HG03196 (cell line): Measurements from ENCODE around the gene RBP5.

Experiments
- ATAC-seq: cut with Tn5 transposase; IDR thresholded peaks from one replicate; pipeline ENCODE4 v1.9.1; 2021; ENCODE audit not compliant: unreplicated experiment

Gene RBP5

DNA sequence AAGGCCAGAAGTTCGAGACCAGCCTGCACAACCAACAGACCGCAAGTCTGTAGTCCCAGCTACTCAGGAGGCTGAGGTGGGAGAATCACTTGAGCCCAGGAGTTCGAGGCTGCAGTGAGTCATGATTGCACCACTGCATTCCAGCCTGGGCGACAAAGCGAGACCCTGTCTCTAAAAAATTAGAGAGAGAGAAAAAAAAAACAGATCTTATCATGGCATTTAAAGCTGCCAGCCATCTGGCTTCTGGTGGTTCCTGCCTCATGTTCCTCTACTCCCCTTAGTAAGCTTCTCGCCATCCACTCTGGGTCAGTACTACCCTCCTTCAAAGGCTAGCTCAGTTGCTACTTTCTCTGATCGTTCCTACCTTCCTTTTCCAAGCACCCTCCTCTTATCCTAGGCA lies 17.5 kb upstream of the RBP5 start:
- ATAC-seq, result no peak

DNA sequence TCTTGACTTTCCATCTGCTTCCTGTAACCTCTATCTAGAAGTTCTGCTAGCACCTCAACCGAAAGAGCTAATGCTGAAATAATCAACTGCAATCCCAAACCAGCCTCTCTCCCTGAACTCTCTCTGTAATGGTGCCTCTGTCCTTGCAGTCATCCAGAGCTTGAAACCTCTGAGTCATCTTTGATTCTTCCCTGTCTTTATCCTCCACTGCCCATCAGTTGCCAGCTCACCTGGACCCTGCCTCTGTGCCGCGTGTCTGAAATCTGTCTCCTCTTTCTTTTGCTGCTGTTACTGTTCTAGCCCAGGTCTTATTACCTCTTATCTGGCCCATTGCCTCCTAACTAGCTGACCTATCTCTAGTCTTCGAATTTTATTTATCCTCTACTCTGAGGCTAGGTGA lies 17.0 kb upstream of the RBP5 start:
- no peak for ATAC-seq

DNA sequence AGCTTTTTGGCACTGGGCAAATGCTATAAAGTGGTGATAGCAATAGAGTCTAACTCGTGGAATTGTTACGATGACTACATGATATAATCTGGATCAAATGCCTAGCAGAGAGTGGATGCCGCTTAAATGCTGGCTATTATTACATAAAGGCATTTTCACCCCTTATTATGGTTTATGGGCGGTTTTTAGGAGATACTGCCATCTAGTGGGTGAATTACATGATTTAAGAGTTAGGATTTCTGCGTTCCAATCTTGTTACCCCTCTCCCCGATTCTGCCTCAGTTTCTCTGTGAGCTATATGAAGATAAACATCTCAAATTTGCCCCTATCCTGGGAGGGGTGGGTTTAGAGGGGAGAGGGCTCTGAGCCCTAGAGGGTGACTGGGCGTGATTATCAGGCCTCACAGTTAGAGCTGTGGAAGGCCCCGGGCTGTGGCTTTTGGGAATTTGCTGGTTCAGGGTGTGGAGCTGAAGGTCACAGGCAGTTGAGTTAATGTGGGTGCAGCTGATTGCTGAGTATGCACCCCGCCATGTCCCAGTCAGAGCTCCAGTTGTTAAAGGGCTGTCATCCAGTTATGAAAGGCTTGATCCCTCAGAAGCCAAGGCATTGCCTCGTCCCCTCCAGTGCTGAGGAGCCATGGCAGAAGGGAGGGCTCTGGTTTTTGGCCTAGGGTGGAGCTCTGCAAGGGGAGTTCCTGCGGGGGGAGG lies 15.9 kb upstream of the RBP5 start:
- ATAC-seq, result no peak

DNA sequence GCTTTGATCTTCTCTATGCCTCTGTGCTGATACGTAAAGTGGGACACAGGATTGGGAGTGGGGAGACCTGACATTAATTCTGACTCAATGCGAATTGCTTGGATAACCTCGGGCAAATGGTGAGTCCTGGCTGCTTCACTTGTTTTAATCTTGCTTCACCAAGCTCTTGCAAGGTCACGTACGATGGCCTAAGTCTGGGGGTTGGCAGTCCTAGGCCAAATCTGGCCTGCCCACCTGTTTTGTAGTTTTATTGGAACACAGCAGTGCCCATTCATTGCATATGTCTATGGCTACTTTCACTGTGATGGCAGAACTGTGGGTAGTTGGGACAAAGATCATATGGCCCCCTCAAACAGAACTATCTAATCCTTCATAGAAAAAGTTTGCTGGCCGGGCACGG lies 14.9 kb upstream of the RBP5 start:
- no peak for ATAC-seq

DNA sequence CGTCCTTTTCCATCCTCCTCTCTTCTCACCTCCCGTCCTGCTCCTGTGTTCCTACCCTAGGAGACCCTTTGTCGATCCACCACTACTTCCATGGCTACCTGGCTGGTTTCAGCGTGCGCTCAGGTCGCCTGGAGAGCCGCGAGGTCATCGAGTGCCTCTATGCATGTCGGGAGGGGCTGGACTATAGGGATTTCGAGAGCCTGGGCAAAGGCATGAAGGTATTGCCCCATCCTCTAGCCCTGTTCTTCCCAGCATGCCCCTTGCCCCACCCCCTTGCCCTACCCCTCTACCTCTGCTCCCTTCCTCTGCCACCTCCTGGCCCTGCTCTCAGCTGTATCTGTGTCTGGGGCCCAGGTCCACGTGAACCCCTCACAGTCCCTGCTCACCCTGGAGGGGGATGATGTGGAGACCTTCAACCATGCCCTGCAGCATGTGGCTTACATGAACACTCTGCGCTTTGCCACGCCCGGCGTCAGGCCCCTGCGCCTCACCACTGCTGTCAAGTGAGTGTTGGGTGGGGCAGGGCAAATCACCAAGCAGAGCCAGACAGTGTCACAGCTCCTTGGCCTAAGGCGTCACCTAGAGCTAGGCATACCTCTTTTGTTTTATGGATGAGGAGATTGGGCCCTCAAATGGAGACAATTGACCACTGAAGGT lies 14.2 kb upstream of the RBP5 start:
- no peak for ATAC-seq

DNA sequence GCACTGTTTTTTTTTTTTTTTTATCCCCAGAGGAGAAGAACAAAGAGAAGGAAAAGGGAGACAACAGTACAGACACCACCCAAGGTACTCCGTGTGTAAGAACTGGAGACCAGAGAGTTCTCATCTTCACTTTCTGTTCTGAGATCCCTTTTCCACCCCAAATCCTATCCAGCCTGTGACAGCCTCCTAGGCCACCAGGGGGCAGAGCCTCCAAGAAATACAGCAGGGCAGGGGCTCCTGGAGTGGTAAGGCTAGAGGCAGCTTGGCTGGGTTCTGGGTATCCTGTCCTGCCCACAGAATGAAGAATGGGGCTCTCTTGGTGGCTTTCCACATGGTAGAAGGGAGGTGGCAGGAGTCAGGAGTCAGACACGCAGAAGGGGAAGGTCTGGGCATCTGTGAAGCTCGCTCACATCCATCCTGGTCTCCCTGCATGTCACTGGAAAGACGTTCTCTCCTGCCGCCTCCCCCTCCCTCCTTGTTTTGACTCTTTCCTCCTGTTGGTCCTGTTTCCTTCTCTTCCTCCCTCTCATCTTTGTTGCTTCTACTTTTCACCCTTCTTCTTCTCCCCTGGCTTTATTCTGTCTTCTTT lies 13.5 kb upstream of the RBP5 start:
- ATAC-seq, result peak; percentile 50

DNA sequence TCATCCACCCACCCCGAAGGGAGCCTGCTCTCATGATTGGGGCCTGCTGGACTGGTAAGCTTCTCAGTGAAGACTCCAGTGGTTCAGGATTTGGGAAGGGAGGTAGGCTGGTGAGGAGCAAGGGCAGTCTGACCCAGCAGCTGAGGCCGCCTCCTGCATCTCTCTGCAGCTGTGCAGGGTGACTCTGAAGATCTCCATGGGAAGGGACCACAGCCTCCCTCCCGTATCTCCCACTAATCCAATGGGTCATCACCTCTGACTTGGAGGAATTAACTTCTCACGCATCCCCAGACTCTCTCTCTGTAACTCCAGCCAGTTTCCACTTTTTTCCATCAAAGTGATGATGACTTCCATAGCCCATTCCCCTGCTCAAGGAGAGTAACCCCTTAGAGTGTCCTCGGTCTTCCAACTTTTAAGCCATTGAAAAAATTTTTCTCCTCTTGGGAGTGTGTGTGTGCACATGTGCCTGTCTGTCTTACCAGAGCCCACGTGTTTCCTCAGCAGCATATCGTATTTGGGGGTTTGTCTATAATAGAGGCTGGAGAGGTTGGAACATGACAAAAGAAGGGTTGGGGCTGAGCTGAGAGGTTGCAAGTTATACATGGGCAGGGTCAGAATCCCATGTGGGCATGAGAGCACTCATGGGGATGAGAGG lies 12.8 kb upstream of the RBP5 start:
- ATAC-seq, result no peak

DNA sequence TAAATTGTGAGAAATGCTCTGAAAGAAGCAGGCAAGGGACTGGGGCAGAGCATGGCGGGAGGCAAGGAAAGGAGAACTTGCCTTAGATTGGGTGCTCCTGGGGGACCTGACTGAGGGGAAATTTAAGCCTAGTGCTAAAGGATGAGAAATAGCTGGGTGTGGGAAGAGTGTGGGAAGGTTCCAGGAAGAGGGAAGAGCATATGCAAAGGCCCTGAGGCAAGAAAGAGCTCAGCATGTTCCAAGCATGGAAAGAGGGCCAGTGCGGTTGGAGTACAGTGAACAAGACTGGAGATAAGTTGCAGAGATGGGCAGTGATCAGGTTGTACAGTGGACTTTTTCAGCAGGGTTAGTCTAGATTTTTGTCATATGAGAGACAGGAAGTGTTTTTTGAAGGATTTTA lies 10.5 kb upstream of the RBP5 start:
- no peak for ATAC-seq

DNA sequence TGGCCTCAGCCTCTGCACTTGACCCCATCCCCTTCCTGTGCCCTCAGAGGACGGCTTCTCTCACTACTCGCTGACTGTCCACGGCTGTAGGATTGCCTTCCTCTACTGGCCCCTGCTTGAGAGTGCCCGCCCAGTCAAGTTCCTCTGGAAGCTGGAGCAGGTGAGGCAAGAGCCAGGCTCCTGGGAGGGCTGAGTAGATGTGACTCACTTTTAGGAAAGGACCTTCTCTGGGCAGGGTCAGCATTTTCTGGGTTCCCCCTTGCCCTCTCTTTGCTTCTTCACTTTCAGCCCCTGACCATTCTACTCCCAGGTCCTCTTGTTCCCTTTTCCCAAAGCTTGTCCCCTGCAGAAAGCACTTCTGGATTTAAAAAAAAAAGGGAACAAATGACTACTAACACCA lies 9.2 kb upstream of the RBP5 start:
- no peak for ATAC-seq

DNA sequence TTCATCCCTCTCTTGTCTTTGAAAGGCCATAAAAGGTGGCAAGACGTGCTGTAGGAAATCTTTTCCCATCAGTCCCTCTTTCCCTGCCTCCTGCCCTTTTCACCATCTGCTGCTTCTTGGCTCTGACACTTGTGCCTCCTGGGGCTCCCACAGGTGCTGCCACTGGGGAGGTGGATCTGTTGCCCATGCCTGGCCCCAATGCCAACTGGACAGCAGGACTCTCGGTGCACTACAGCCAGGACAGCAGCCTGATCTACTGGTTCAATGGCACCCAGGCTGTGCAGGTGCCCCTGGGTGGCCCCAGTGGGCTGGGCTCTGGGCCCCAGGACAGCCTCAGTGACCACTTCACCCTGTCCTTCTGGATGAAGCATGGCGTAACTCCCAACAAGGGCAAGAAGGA lies 8.0 kb upstream of the RBP5 start:
- ATAC-seq, result no peak

DNA sequence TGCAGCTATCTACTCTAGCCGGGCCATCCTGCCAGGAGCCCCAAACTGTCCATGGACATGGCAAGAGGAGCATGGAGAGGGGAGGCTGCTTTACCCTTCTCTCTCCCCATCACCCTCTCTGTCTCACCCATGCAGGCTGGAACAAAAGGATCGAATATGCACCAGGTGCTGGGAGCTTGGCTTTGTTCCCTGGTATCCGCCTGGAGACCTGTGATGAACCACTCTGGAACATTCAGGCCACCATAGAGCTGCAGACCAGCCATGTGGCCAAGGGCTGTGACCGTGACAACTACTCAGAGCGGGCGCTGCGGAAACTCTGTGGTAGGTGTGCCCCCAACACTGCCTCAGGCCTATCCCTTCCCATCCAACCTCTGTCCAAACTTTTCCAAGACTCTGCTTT lies 7.4 kb upstream of the RBP5 start:
- ATAC-seq, result no peak

DNA sequence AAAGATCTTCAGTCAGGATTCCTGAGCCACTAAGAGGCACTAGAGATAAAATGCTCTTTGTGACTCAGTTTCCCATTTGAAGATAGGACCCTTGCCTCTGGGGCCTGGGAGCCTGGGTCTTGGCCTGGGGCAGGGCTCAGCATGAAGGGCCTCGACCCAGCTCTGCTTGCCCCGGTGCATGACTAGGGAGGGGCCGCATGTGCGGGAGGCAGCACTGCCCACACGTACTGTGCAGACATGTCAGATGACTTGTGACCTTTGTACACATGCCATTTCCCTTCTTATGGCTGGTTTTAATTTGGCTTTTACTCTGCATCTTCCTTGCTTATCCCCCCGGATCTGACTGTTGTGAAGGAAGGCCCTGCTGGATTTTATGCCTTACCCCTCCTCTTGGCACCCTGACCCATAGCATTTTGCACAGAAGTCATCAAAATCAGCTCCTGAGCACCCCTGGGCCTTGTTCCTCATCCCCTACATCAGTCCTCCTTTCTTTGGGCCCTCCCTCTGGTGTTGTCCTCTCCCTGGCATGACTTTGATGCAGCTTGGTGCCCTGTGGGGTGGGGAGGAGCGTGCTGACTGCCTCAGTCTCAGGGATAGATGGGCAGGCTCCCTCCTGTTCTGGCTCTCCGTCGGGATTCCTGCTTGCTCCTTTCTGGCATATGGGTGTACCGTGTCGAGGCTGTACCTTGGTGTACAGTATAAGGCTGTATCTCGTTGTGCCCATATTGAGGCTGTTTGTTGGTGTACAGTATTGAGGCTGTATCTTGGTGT lies 5.9 kb upstream of the RBP5 start:
- no peak for ATAC-seq

DNA sequence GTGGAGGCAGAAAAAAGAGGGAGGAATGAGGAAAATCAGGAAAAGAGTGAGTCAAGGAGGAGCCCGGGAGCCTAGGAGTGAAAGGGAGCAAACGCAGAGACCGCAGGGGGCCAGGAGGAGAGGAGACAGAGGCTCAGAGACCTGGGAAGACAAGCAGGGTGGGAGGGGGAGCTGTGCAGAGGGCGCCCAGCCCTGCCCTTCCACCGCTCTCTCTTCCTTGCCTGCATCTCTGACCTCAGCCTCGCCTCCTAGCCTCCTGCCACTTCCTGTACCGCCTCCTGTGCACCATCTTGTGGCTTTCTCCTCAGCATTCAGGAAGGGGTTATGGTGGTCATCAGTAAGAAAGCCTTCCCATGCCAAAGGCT lies 2.8 kb upstream of the RBP5 start:
- ATAC-seq, result no peak

DNA sequence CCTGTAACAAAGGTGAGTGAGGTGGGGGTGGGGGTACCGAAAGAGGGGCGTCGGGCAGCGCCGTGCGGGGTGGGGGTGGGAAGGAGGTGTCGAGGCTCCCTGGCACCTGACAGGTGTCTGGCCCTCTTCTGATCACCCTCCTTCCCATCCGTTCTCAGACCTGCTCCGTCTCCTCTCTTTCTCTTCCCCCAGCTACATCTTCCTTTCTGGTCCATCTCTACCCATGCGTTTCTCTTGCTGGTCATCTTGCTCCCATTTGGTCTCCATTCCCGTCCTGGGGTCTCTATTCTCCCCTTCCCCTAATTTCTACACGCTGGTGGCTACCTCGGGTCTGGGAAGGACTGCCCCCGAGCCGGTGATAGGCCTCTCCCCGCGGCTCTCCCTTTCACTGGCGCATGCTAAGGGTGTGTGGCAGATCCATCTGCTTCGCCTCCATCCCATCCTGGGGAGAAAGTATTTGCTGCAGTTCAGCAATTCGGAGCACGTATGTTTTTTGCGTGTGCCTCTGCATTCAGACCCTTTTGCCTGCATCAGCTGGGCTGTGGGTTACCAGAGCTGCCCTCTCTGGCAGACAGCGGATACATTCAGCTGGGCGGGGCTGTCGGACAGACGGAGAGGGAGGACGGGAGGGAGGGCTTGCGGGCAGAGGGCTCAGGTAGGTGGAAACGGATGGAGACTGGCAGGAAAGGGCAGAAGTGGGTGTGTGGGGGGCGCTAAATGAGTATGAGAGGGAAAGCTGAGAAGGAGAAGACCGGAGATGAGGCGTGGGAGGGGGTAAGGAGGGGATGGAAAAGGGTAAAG lies 2.2 kb upstream of the RBP5 start:
- ATAC-seq, result no peak

DNA sequence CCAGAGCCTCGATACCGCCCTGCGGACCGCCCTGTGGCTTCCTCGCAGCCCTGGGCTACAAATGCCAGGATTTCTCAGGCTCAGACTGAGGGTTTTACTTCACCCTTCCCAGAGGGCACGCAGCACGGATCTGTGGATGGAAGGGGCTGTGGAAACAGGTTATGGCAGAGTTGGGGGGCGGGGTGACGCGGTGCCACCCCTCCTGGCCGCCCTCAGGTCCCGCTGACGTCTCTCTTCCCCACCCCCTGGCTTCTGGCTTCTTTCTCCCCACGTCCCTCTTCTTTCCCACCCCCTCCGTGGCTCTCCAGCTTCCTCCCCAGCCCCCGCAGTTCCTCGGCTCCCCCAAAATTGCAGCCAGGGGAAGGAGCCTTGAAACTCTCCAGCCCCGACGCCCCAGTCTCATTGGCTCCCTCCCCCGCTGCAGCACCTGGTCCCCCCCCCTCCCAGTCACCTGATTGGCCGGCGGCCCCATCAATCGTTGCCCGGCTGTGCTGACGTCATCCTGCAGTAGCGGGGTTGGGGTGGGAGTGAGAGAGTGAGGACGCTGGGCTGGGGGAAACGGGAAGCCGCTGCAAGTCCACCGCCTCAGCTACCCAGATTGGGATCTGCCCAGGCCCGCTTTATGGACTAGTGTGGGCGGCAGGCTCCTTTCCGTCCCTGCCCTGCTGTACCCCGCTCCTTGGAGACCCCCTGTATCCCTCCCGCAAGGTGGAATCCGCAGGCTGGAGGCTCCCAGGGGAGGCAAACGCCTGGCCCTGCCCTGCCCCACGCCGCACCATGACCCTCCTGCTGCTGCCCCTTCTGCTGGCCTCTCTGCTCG lies 1.4 kb upstream of the RBP5 start, which contains the start of gene CLSTN3:
CLSTN3 (plus strand) TSS at position 500 of the 820 bp plus-strand sequence; CDS start at position 778, 278 bp downstream.
- peak; percentile 48 for ATAC-seq

DNA sequence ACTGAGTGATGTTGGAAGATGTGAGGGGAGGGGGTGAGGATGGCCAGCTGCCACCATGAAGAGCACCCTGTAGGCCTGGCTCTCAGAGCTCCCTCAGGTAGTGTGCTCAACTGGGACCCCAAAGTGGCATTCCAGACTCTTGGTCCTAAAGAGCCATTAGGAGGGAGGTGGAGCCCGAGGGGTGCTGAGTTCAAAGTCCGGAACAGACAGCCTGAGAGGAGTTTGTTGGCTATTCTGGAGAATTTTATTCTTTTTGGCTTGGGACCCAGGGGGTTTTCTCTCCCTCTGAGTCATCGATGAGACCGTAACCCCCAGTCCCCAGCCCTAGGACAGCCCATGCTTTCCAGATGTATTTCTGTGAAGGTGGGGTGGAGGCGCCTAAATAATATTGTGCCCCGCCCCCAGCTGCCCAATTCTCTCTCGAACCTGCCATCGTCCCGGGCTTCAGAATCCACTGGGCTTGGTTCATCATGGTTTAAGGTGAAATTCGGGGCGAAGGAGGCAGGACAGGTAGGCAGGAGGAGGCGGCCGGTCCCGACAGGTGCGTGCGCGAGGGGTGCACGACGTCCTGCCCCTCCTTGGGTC lies 690 bp upstream of the RBP5 start:
- ATAC-seq, result no peak

DNA sequence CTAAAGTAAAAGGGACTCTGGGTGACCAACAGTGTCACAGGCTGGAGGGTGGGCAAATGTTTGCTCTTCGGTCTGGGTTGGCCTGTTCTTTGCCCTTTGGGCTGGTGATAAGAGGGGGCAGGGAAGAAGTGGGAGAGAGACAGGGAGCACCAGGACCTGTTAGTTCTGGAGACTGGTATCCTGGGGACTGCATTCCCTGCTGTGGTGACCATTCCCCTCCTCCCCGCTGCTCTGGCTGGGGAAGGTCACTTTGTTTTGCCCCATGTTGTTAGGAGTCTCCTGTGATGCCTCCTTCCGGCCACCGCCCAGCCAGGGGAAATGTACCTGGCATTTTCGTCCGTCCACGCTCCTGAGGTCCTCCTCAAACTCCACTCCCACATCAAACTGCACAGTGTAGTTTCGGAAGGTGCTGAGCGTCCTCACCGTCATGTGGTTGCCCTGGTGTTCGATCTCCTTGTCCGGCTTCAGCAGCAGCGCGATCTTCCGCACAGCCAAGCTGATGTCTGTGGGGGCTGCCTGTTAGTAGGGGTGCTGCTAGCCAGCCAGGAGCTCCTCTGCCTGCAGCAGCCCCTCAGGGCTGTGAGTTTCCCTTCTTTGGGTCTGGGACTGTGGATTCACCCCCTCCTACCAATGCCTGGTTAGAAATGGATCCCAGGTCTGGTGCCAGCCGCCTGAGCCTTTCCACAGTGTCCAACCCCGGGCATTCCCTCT lies 618 bp downstream of the RBP5 start:
- ATAC-seq, result no peak

DNA sequence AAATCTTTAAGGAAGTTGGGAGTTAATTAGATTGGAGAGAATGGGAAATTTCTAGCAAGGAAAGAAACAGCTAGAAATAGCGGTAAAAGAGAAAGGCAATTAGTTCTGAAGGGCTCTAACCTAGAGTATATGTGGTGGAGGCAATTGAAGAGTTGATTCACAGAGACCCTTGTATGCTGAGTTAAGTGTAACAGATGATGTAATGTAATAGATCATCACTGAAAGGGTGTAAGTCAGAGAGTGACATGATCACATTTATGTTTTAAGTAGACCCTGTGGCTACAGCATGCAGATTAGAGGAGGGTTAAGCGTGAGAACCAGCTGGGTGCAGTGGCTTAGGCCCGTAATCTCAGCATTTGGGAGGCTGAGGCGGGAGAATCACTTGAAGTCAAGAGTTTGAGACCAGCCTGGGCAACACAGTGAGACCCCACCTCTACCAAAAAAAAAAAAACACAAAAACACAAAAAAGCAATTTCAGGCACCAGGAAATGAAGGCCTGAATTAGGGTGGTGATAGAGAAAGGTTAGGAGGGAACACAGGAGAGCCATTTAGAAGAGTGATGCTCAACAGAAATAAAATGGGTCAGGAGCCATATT lies 3.0 kb downstream of the RBP5 start:
- ATAC-seq, result no peak
